DND-41 (cell line): ENCODE measurements around the gene PRKCB.

Experiments used
- ATAC-seq: fragments of 200-7000 bp; cut with Tn5 transposase; 3 replicates; pipeline ENCODE4 v1.9.1; 2021; ENCODE audit warnings: low read depth; ENCODE audit not compliant: insufficient read depth
- DNase-seq: peaks from one replicate; pipeline ENCODE4 v3.0.0-alpha.2; 2020
- H2AFZ ChIP-seq: 2 replicates; pipeline ENCODE4 v1.6.0; 2012; ENCODE audit warnings: low read depth, low read length
- H3K27ac ChIP-seq: 2 replicates; pipeline ENCODE4 v1.5.1; 2012; ENCODE audit warnings: low read length, inconsistent platforms
- H3K27me3 ChIP-seq: fragments of 200-600 bp; sonication (generic); 2 replicates; pipeline ENCODE4 v1.6.0; 2012; ENCODE audit warnings: low read length, mild to moderate bottlenecking, inconsistent platforms; ENCODE audit not compliant: insufficient read depth, poor library complexity
- H3K36me3 ChIP-seq: 2 replicates; pipeline ENCODE4 v1.5.1; 2012; ENCODE audit warnings: low read length, inconsistent platforms; ENCODE audit not compliant: insufficient read depth
- H3K4me1 ChIP-seq: 2 replicates; pipeline ENCODE4 v1.5.1; 2012; ENCODE audit warnings: mild to moderate bottlenecking, low read length; ENCODE audit not compliant: insufficient read depth
- H3K4me2 ChIP-seq: 2 replicates; pipeline ENCODE4 v1.6.0; 2012; ENCODE audit warnings: mild to moderate bottlenecking, moderate library complexity, low read length, inconsistent platforms; ENCODE audit not compliant: insufficient read depth
- H3K4me3 ChIP-seq, 2 experiments: fragments of 200-600 bp in 1 of 2; shearing (Covaris generic) in 1 of 2; 2 replicates each; pipeline ENCODE4 v1.5.1; 2012 to 2016; ENCODE audit warnings: inconsistent platforms in 2 of 2, low read length in 2 of 2, mild to moderate bottlenecking in 2 of 2, low read depth in 1 of 2, moderate library complexity in 1 of 2
- H3K79me2 ChIP-seq: 2 replicates; pipeline ENCODE4 v1.6.0; 2012; ENCODE audit warnings: low read length, inconsistent platforms; ENCODE audit not compliant: insufficient read depth
- H3K9ac ChIP-seq: 2 replicates; pipeline ENCODE4 v1.6.0; 2012; ENCODE audit warnings: low read depth, mild to moderate bottlenecking, inconsistent platforms, low read length, moderate library complexity
- H3K9me3 ChIP-seq: 2 replicates; pipeline ENCODE4 v1.5.1; 2012; ENCODE audit warnings: low read length, moderate library complexity, mild to moderate bottlenecking, inconsistent platforms; ENCODE audit not compliant: insufficient read depth, severe bottlenecking
- H4K20me1 ChIP-seq: 2 replicates; pipeline ENCODE4 v1.6.0; 2012; ENCODE audit warnings: low read length; ENCODE audit not compliant: insufficient read depth
- CTCF ChIP-seq: IDR thresholded peaks from 2 replicates; pipeline ENCODE4 v1.5.1; 2012; ENCODE audit warnings: borderline replicate concordance, low read length, moderate library complexity, mild to moderate bottlenecking; ENCODE audit not compliant: poor library complexity, severe bottlenecking; ENCODE audit errors: extremely low read depth
- EZH2 ChIP-seq: IDR thresholded peaks from 3 replicates; pipeline ENCODE4 v1.6.1; 2012; ENCODE audit warnings: borderline replicate concordance, low read depth, mild to moderate bottlenecking, moderate library complexity, low read length, inconsistent platforms; ENCODE audit not compliant: severe bottlenecking

The PRKCB gene

GRCh38 chr16:24087891-24088410 is 252.2 kb downstream of the PRKCB start:
- Histone ChIP-seq H3K4me1 (no peaks in the 10 kb centered on the region), H2AFZ (no peak overlapping the region), H3K9me3 (peaks cover 12% of the 10 kb centered on the region), H3K79me2 (no peaks in the 10 kb centered on the region), H3K27me3 (no peaks in the 10 kb centered on the region), H3K4me2 (no peak overlapping the region), H3K36me3 (peaks cover 10% of the 10 kb centered on the region), H3K27ac (no peak overlapping the region), H3K4me3 (no peak overlapping the region), H4K20me1 (no peaks in the 10 kb centered on the region), H3K9ac (no peak overlapping the region)
- no peak for ATAC-seq
- TF ChIP-seq EZH2 (no peak), CTCF (no peak)
- no peak for DNase-seq

DNA sequence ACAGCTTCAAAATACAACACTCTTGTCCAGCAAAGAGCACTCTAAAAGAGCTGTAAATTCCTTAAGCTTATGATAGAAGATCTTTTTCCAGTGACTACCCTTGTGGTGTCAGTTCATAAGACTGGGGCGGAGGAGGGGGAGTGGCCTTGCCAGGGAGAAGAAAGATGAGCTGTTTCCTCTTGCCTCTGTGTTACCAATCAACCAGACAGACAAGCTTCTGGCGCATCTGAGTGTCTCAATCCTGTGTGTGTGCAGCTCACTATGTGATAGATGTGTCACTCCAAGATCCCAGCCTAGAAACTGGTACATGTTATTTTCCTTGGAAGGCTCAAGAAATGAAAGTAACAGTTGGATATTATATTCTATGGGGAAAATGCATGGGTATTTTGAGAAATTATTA is 253.0 kb downstream of the PRKCB start:
- H3K27me3 ChIP-seq, result no peaks in the 10 kb centered on the region
- H3K36me3 ChIP-seq, result peaks cover 16% of the 10 kb centered on the region
- no peak overlapping the region for H3K4me2 ChIP-seq
- ATAC-seq (no peak), DNase-seq (no peak)
- H3K27ac ChIP-seq, result no peak overlapping the region
- H3K9ac ChIP-seq, result no peak overlapping the region
- H4K20me1 ChIP-seq, result no peaks in the 10 kb centered on the region
- H3K9me3 ChIP-seq, result peaks cover 12% of the 10 kb centered on the region
- no peaks in the 10 kb centered on the region for H3K4me1 ChIP-seq
- no peak overlapping the region for H2AFZ ChIP-seq
- H3K4me3 ChIP-seq, result no peak overlapping the region
- TF ChIP-seq CTCF (no peak), EZH2 (no peak)
- H3K79me2 ChIP-seq, result no peaks in the 10 kb centered on the region

DNA sequence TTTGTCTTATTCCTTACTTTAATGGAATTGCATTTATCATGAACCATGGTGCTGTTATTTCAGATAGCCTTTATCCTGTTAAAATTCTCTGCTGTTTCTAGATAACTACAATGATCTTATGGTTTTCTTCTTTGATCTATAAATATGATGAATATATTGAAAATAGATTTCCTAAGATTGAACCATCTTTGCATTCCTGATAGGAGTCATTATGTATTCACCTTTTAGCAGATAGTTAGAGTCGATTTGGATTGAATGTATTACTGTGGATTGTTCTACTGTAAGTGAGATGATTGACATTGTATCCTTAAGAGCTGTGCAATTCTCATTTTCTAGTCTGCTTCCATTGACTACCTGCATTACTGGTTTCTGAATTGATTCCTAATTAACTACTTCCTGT is 255.3 kb downstream of the PRKCB start:
- H3K4me2 ChIP-seq, result no peak overlapping the region
- TF ChIP-seq CTCF (no peak), EZH2 (no peak)
- H3K79me2 ChIP-seq, result no peaks in the 10 kb centered on the region
- no peaks in the 10 kb centered on the region for H3K4me1 ChIP-seq
- no peaks in the 10 kb centered on the region for H4K20me1 ChIP-seq
- no peak overlapping the region for H2AFZ ChIP-seq
- H3K4me3 ChIP-seq, result no peak overlapping the region
- H3K9me3 ChIP-seq, result peaks cover 12% of the 10 kb centered on the region
- H3K36me3 ChIP-seq, result peaks cover 37% of the 10 kb centered on the region
- no peaks in the 10 kb centered on the region for H3K27me3 ChIP-seq
- no peak overlapping the region for H3K9ac ChIP-seq
- DNase-seq (no peak), ATAC-seq (no peak)
- no peak overlapping the region for H3K27ac ChIP-seq

GRCh38 chr16:24093049-24093448 is 257.3 kb downstream of the PRKCB start:
- Histone ChIP-seq H3K4me2 (no peak overlapping the region), H3K27me3 (no peaks in the 10 kb centered on the region), H3K9ac (no peak overlapping the region), H3K27ac (no peak overlapping the region), H3K9me3 (peaks cover 12% of the 10 kb centered on the region), H2AFZ (no peak overlapping the region), H3K4me1 (no peaks in the 10 kb centered on the region), H3K36me3 (peaks cover 47% of the 10 kb centered on the region), H3K4me3 (no peak overlapping the region), H3K79me2 (no peaks in the 10 kb centered on the region), H4K20me1 (no peaks in the 10 kb centered on the region)
- DNase-seq, result no peak
- ATAC-seq, result no peak
- no peak for TF ChIP-seq CTCF
- no peak for TF ChIP-seq EZH2
